Stomach (tissue), 9 donors: ENCODE data around the gene HRH1. TPM values are rescaled to one million over a fixed set of nuclear protein-coding genes. Genes with fewer than 3 reads are reported as not detected.
A peak's percentile ranks its signal among the peaks of the same experiment; 100 is the strongest.
"Not testable (repeated sequence)": the region's sequence is repeated elsewhere in the genome, so short reads cannot be mapped to it uniquely, and the experiment has no call there.

Experiments
- DNase-seq, 2 donors: peaks; one replicate each; pipeline versions ENCODE4 v3.0.0 to v3.0.0-alpha.2; 2013 to 2019
- H3K27ac ChIP-seq, 5 donors: fragments of 200-600 bp in 4 of 5; sonication (generic) in 4 of 5; one replicate each; pipeline ENCODE4 v1.5.1; 2013 to 2019; ENCODE audit warnings: mild to moderate bottlenecking in 1 of 5, moderate library complexity in 1 of 5
- H3K27me3 ChIP-seq, 3 donors: fragments of 200-600 bp; sonication (generic); one replicate each; pipeline ENCODE4 v1.5.1; 2017 to 2019; ENCODE audit warnings: mixed run types in 1 of 3
- H3K36me3 ChIP-seq, 4 donors: fragments of 200-600 bp; sonication (generic); 1 replicate in 3 of 4; 2 replicates in 1 of 4; pipeline ENCODE4 v1.5.1; 2016 to 2019
- H3K4me1 ChIP-seq, 4 donors: fragments of 200-600 bp; sonication (generic); one replicate each; pipeline ENCODE4 v1.5.1; 2016 to 2019
- H3K4me3 ChIP-seq, 4 donors: fragments of 200-600 bp; sonication (generic) in 3 of 4; one replicate each; pipeline ENCODE4 v1.5.1; 2016 to 2019; ENCODE audit warnings: mild to moderate bottlenecking in 1 of 4
- H3K9me3 ChIP-seq, 4 donors: fragments of 200-600 bp; sonication (generic); one replicate each; pipeline ENCODE4 v1.5.1; 2016 to 2019
- CTCF ChIP-seq, 7 experiments: fragments of 450-650 bp in 4 of 7; fragments of 200-600 bp in 3 of 7; sonication (generic) in 3 of 7; IDR thresholded peaks; one replicate each; pipeline ENCODE4 v1.5.1; 2016 to 2019; ENCODE audit warnings: antibody characterized with exemption in 7 of 7, control low read depth in 2 of 7, mild to moderate bottlenecking in 1 of 7
- EP300 ChIP-seq: sonication (generic); formaldehyde crosslinking; IDR thresholded peaks from one replicate; pipeline ENCODE4 v1.6.1; 2017; ENCODE audit warnings: antibody characterized with exemption
- POLR2A ChIP-seq, 4 donors: fragments of 450-650 bp; IDR thresholded peaks; one replicate each; pipeline ENCODE4 v1.6.1; 2016; ENCODE audit warnings: antibody characterized with exemption in 4 of 4, control low read depth in 2 of 4, mild to moderate bottlenecking in 1 of 4, moderate library complexity in 1 of 4
- POLR2AphosphoS5 ChIP-seq, 3 donors: sonication (generic); formaldehyde crosslinking; IDR thresholded peaks; one replicate each; pipeline ENCODE4 v1.6.1; 2016; ENCODE audit warnings: antibody characterized with exemption in 3 of 3
- WGBS, 5 donors: extraction: QIAGEN DNeasy Blood & Tissue Kit in 3 of 5; methylation state at CpG; one replicate each; pipeline versions ENCODE4 v1.1.5 to v1.1.7; 2013 to 2018; 5-methylcytosine and 5-hydroxymethylcytosine counted together
- intact Hi-C: fragments of 100-400 bp; cut with DNase I; formaldehyde crosslinking; loops from one replicate; pipeline ENCODE4 v1.15.1; 2023; ENCODE audit warnings: low total_unique reads
- polyA plus RNA-seq, 3 donors: library from polyadenylated mRNA; stranded (reverse); fragments of 200-250 nt; gene quantifications; one replicate each; pipeline ENCODE4 v1.2.3, GENCODE V29; 2013
- total RNA-seq, 5 donors: library from RNA; depleted of rRNA; stranded (reverse); fragments of >200 nt; gene quantifications; one replicate each; pipeline versions ENCODE4 v1.1.0 to v1.2.3, GENCODE V29; 2014 to 2016
- donor health status: healthy with polysubstance abuse.
- donor health status: Bipolar disorder and iron deficiency.
- donor health status: healthy.

The HRH1 gene
- total and polyA plus RNA-seq, 8 donors: under 0.01 to 5.0 (median 0.37) TPM; not detected in 1

GRCh38 chr3:11172096-11172690, 17.9 kb downstream of the HRH1 start:
- no peak overlapping the region for H3K4me3 ChIP-seq
- DNase-seq: peak in 1 of 2 donors; percentile 25
- WGBS, 5 donors: 45 to 59% (median 54%) methylated on average over 4 of the region's 4 CpGs
- no peaks in the 10 kb centered on the region for H3K27me3 ChIP-seq
- no peaks in the 10 kb centered on the region for H3K9me3 ChIP-seq
- H3K4me1 ChIP-seq: no peaks in the 10 kb centered on the region
- no peaks in the 10 kb centered on the region for H3K36me3 ChIP-seq
- intact Hi-C loops: no loop called here
- no peak overlapping the region for H3K27ac ChIP-seq
- TF ChIP-seq POLR2AphosphoS5 (IDR thresholded peaks at IDR 0.05) (no peak), CTCF (IDR thresholded peaks at IDR 0.05) (no peak), POLR2A (IDR thresholded peaks at IDR 0.05) (no peak), EP300 (no peak)

DNA sequence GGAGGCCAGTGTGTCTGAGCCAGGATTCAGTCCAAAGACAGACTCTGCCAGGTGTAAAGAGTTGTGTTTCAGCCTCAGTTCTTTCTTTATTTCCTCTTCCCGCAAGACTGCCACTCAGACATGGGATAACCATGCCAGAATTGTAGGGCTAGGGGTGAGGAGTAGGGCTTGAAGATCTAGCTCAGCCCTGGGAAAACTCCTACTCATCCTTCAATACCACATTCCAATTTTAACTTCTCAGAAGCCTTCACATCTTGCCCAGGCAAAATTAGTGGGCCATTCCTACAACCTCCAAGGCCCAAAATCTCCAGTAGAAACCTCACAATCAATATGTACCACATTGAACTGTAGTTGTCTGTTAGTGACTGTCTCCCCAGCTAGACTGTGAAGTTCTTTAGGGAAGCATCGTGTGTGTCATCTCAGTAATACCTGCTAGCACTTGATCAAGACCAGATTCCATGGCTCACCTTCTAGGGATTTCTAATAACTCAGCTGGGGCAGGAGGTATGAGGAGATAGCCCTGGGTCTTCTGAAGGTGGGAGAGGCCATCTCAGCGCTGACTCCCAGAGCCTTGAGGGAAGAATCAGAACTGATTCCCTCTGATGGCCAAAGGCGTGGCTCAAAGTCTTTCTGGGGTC, 19.7 kb downstream of the HRH1 start:
- no peak for DNase-seq
- no peak for TF ChIP-seq POLR2A (IDR thresholded peaks at IDR 0.05)
- no peak for TF ChIP-seq EP300
- TF ChIP-seq POLR2AphosphoS5 (IDR thresholded peaks at IDR 0.05): no peak
- no peak for TF ChIP-seq CTCF (IDR thresholded peaks at IDR 0.05)
- H3K9me3 ChIP-seq: no peaks in the 10 kb centered on the region
- no peaks in the 10 kb centered on the region for H3K4me1 ChIP-seq
- intact Hi-C loops: no loop called here
- H3K4me3 ChIP-seq: no peak overlapping the region
- H3K36me3 ChIP-seq: no peaks in the 10 kb centered on the region
- 86 to 94% (median 90%) methylated on average over 4 of the region's 4 CpGs for WGBS, 5 donors
- no peak overlapping the region for H3K27ac ChIP-seq
- no peaks in the 10 kb centered on the region for H3K27me3 ChIP-seq

- Histone ChIP-seq H3K9me3 (no peaks in the 10 kb centered on the region), H3K4me1 (no peaks in the 10 kb centered on the region), H3K27me3 (no peaks in the 10 kb centered on the region), H3K4me3 (no peak overlapping the region), H3K27ac (no peak overlapping the region), H3K36me3 (no peaks in the 10 kb centered on the region)
- intact Hi-C loops: no loop called here
- no peak for TF ChIP-seq POLR2AphosphoS5 (IDR thresholded peaks at IDR 0.05)
- TF ChIP-seq EP300: no peak
- WGBS, 5 donors: 85 to 94% (median 90%) methylated on average over 8 of the region's 8 CpGs
- DNase-seq: no peak
Observed at GRCh38 chr3:11178421-11178820, 24.1 kb downstream of the HRH1 start.

DNA sequence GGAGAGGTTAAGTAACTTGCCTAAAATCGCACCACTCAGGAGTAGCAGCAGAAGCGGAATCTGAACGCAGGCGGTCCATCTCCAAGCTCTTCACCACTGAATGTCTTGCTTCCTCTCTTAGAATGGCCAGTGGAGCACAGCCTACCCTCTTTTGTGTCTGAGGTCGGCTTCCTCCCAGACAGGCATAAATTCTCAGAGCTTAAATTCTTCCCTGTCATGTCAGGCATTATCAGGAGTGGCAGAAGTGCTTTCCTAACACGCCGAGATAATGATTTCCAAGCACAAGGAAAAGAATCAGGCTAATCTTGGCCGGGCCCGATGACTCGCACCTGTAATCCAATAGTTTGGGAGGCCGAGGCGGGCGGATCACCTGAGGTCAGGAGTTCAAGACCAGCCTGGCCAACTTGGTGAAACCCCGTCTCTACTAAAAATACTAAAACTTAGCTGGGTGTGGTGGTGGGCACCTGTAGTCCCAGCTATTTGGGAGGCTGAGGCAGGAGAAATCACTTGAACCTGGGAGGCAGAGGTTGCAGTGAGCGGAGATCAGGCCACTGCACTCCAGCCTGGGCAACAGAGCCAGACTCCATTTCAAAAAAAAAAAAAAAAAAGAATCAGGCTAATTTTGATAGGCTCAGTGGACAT, 30.2 kb downstream of the HRH1 start:
- DNase-seq, H3K9me3 ChIP-seq, H3K4me3 ChIP-seq, intact Hi-C loops, H3K27me3 ChIP-seq, H3K27ac ChIP-seq, H3K36me3 ChIP-seq: not testable (repeated sequence)
- WGBS, 5 donors: 54 to 73% (median 59%) methylated on average over 15 of the region's 15 CpGs
- peaks cover 13 to 26% (median 20%) of the 10 kb centered on the region in 4 donors for H3K4me1 ChIP-seq

GRCh38 chr3:11185144-11185543, 30.9 kb downstream of the HRH1 start:
- 82 to 94% (median 90%) methylated on average over 3 of the region's 3 CpGs for WGBS, 5 donors
- no peak for TF ChIP-seq EP300
- no peak for TF ChIP-seq POLR2AphosphoS5 (IDR thresholded peaks at IDR 0.05)
- H3K4me3 ChIP-seq: no peak overlapping the region
- H3K27me3 ChIP-seq: no peaks in the 10 kb centered on the region
- no peaks in the 10 kb centered on the region for H3K36me3 ChIP-seq
- H3K9me3 ChIP-seq: no peaks in the 10 kb centered on the region
- intact Hi-C loops: no loop called here
- peaks cover 13 to 26% (median 20%) of the 10 kb centered on the region in 4 donors for H3K4me1 ChIP-seq
- peak overlapping the region in 2 of 5 donors; percentile 55 to 76 for H3K27ac ChIP-seq
- no peak for DNase-seq
